Heart right ventricle (tissue), 16 donors: ENCODE measurements around the gene FGGY. TPM values are rescaled to one million over a fixed set of nuclear protein-coding genes. Genes with fewer than 3 reads are reported as not detected.
A peak's percentile ranks its signal among the peaks of the same experiment; 100 is the strongest.
"Not testable (repeated sequence)": the region's sequence is repeated elsewhere in the genome, so short reads cannot be mapped to it uniquely, and the experiment has no call there.

Source experiments
- ATAC-seq, 8 donors: fragments of 200-7000 bp; cut with Tn5 transposase; one replicate each; pipeline ENCODE4 v1.9.1; 2020; ENCODE audit warnings: mild to moderate bottlenecking in 8 of 8, moderate library complexity in 8 of 8, moderate number of reproducible peaks in 1 of 8
- DNase-seq, 2 donors: peaks; one replicate each; pipeline ENCODE4 v3.0.0-alpha.2; 2020
- H3K27ac ChIP-seq, 10 donors: fragments of 200-600 bp; sonication (generic) in 2 of 10; one replicate each; pipeline versions ENCODE4 v1.5.0 to v1.8.0; 2020 to 2022; ENCODE audit warnings: mild to moderate bottlenecking in 3 of 10
- H3K27me3 ChIP-seq, 7 donors: fragments of 200-600 bp; one replicate each; pipeline ENCODE4 v1.8.0; 2021 to 2022; ENCODE audit warnings: mild to moderate bottlenecking in 2 of 7
- H3K36me3 ChIP-seq, 9 donors: fragments of 200-600 bp; sonication (generic) in 1 of 9; one replicate each; pipeline versions ENCODE4 v1.5.0 to v1.8.0; 2020 to 2022; ENCODE audit warnings: mild to moderate bottlenecking in 2 of 9
- H3K4me1 ChIP-seq, 9 donors: fragments of 200-600 bp; sonication (generic) in 1 of 9; one replicate each; pipeline versions ENCODE4 v1.5.0 to v1.8.0; 2020 to 2022; ENCODE audit warnings: mild to moderate bottlenecking in 4 of 9
- H3K4me3 ChIP-seq, 10 donors: fragments of 200-600 bp; sonication (generic) in 2 of 10; one replicate each; pipeline versions ENCODE4 v1.5.0 to v1.8.0; 2020 to 2022; ENCODE audit warnings: mild to moderate bottlenecking in 7 of 10, moderate library complexity in 2 of 10
- H3K9me3 ChIP-seq, 11 donors: fragments of 200-600 bp in 10 of 11; sonication (generic) in 2 of 11; one replicate each; pipeline versions ENCODE4 v1.5.0 to v1.8.0; 2013 to 2022; ENCODE audit warnings: mild to moderate bottlenecking in 2 of 11, control low read depth in 1 of 11, moderate library complexity in 1 of 11
- WGBS, 2 donors: extraction: QIAGEN DNeasy Blood & Tissue Kit; methylation state at CpG; one replicate each; pipeline ENCODE4 v1.1.7; 2013; ENCODE audit warnings: inconsistent platforms in 1 of 2; 5-methylcytosine and 5-hydroxymethylcytosine counted together
- intact Hi-C, 10 donors: fragments of 100-400 bp; cut with DNase I; formaldehyde crosslinking; loops; one replicate each; pipeline versions ENCODE4 v1.11.1 to v1.14.2; 2022
- polyA plus RNA-seq, 2 donors: library from polyadenylated mRNA; stranded (reverse); fragments of 200-250 nt; gene quantifications; one replicate each; pipeline ENCODE4 v1.2.3, GENCODE V29; 2013
- total RNA-seq, 10 donors: library from RNA; stranded (reverse); fragmentation: NEBNext Ultra II Directional in 3 of 10; extraction: Animal tissue kit (Norgen Biotek cat#: 25700) in 3 of 10; gene quantifications; one replicate each; pipeline versions ENCODE4 v1.2.1 to v1.2.4, GENCODE V29; 2021 to 2023
- TF ChIP-seq, protein P1 (sequence below), 9 donors: fragments of 200-600 bp; sonication (generic) in 2 of 9; IDR thresholded peaks; one replicate each; pipeline versions ENCODE4 v1.5.0 to v1.8.0; 2021 to 2022; ENCODE audit warnings: antibody characterized with exemption in 9 of 9, mild to moderate bottlenecking in 5 of 9, moderate library complexity in 1 of 9
- donor health status: Arrhythmogenic right ventricular cardiomyopathy.
- donor health status: ischemic (EF 13 %, LVEDD 7.1; RV severe dilation, severe dysfunction).
- donor health status: healthy with polysubstance abuse.
- donor health status: DM: no; HTN: yes; CAD: no.
- donor health status: DM: no; HTN: no; CAD: no.
- donor health status: ischemic (EF 25% LVEDD 6.9; RV normal size, moderate dysfunction).
- donor health status: ischemic (EF 25% LVEDD 5.7; RV mildly dilated, moderate dysfunction).
- donor health status: healthy.
- donor health status: DM: yes; HTN: yes; CAD: no.
- donor health status: Ischemic cardiomyopathy.
- donor health status: ischemic (EF 35%, LVEDD 5.7; RV mildly dilated, moderate dysfunction).
- donor health status: nonischemic (EF 11% LVEDD 7.7; RV severe dilation, severe dysfunction).
- donor health status: DM: yes; HTN: yes; CAD: no.
- donor health status: PGD.
- donor health status: ischemic (EF 29% LVEDD 5.4; RV normal size, mild dysfunction).
- donor health status: nonischemic (EF 23%, LVEDD 6.1; RV moderate dilation, normal function).

FGGY gene
- total and polyA plus RNA-seq, 12 donors, result 3.1 to 51.8 (median 34.7) TPM

DNA sequence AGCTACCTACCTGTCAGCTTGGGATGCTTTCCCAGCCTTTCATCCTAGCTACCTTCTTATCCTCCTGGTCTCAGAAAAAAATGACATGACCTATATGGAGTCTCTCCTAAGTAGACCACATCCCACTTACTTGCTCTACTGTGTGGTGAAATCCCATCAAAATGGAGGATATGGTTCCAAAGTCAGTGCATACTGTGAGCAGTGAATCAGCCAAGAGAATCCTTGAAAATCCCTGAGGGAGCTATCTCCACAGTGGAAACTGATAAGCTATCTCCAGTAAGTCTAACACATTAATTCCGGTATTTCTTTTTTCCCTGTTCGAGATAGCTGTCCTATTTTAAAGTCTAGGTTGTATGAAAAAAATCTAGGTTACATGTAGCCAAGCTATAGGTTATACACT lies 189.7 kb downstream of the FGGY start:
- ATAC-seq (no peak), DNase-seq (no peak)
- H3K27ac ChIP-seq, result peak overlapping the region in 1 of 10 donors; percentile 19
- intact Hi-C loops, result no loop called here
- H3K4me3 ChIP-seq, result no peak overlapping the region
- H3K4me1 ChIP-seq, result peaks cover 0 to 39% (median 6%) of the 10 kb centered on the region in 9 donors
- TF ChIP-seq, protein P1, sequence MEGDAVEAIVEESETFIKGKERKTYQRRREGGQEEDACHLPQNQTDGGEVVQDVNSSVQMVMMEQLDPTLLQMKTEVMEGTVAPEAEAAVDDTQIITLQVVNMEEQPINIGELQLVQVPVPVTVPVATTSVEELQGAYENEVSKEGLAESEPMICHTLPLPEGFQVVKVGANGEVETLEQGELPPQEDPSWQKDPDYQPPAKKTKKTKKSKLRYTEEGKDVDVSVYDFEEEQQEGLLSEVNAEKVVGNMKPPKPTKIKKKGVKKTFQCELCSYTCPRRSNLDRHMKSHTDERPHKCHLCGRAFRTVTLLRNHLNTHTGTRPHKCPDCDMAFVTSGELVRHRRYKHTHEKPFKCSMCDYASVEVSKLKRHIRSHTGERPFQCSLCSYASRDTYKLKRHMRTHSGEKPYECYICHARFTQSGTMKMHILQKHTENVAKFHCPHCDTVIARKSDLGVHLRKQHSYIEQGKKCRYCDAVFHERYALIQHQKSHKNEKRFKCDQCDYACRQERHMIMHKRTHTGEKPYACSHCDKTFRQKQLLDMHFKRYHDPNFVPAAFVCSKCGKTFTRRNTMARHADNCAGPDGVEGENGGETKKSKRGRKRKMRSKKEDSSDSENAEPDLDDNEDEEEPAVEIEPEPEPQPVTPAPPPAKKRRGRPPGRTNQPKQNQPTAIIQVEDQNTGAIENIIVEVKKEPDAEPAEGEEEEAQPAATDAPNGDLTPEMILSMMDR (IDR thresholded peaks at IDR 0.05), result no peak
- peaks cover 0 to 5% (median 0%) of the 10 kb centered on the region in 11 donors for H3K9me3 ChIP-seq
- 50 to 51% methylated on average over 2 of the region's 2 CpGs for WGBS, 2 donors
- no peaks in the 10 kb centered on the region for H3K27me3 ChIP-seq
- H3K36me3 ChIP-seq, result no peaks in the 10 kb centered on the region

GRCh38 chr1:59487335-59488031 lies 190.6 kb downstream of the FGGY start:
- WGBS, 2 donors, result 86 to 97% methylated on average over 2 of the region's 2 CpGs
- H3K27me3 ChIP-seq, result no peaks in the 10 kb centered on the region
- no peaks in the 10 kb centered on the region for H3K36me3 ChIP-seq
- no peak for DNase-seq
- H3K9me3 ChIP-seq, result peaks cover 0 to 13% (median 0%) of the 10 kb centered on the region in 11 donors
- intact Hi-C loops, result no loop called here
- TF ChIP-seq, protein P1 (IDR thresholded peaks at IDR 0.05), result no peak
- peaks cover 0 to 33% (median 5%) of the 10 kb centered on the region in 9 donors for H3K4me1 ChIP-seq
- no peak overlapping the region for H3K4me3 ChIP-seq
- H3K27ac ChIP-seq, result no peak overlapping the region
- ATAC-seq, result no peak

GRCh38 chr1:59492500-59492899 lies 195.6 kb downstream of the FGGY start:
- H3K4me3 ChIP-seq, result no peak overlapping the region
- H3K4me1 ChIP-seq, result peaks cover 0 to 12% (median 0%) of the 10 kb centered on the region in 9 donors
- no peaks in the 10 kb centered on the region for H3K27me3 ChIP-seq
- peaks cover 0 to 24% (median 6%) of the 10 kb centered on the region in 11 donors for H3K9me3 ChIP-seq
- ATAC-seq, result no peak
- H3K36me3 ChIP-seq, result no peaks in the 10 kb centered on the region
- DNase-seq, result no peak
- WGBS, 2 donors, result 70 to 86% methylated on average over 1 of the region's 1 CpG
- intact Hi-C loops, result no loop called here
- no peak overlapping the region for H3K27ac ChIP-seq
- TF ChIP-seq, protein P1 (IDR thresholded peaks at IDR 0.05), result no peak

DNA sequence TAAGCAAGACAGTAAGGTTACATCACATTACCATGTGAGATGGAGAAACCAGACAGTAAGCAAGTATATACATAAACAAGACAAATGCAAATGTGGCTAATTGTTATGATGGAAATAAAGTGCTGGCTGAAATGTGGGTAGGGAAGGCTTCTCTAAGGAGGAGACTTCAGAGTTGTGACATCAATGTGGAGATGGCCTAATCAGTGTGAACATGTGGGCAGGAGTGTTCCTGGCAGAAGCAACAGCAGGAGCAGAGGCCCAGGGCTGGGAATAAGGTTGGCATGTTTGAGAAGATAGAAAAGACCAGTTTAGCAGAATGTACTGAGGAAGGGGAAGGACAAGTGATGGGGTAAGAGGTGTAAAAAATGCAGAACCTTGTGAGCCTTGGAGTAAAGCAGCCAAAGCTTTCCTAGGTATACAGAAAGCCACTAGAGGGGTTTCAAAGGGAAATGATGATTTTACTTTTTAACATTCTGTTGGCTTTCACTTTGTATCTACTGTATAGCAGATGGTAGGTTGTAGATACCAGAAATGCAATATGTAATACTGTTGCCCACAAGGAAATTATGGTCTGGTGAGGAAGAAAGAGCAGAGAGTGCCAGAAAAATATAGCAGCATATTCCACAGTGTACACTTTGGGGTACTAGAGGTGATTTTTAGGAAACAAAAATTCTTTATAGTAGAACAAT lies 197.4 kb downstream of the FGGY start:
- peak overlapping the region in 1 of 10 donors; percentile 11 for H3K27ac ChIP-seq
- no peak overlapping the region for H3K4me3 ChIP-seq
- no peaks in the 10 kb centered on the region for H3K36me3 ChIP-seq
- DNase-seq (no peak), ATAC-seq (peak in 4 of 8 donors; percentile 9 to 85 (median 66))
- intact Hi-C loops, result no loop called here
- TF ChIP-seq, protein P1 (IDR thresholded peaks at IDR 0.05), result no peak
- peaks cover 0 to 24% (median 6%) of the 10 kb centered on the region in 11 donors for H3K9me3 ChIP-seq
- peaks cover 0 to 21% (median 7%) of the 10 kb centered on the region in 9 donors for H3K4me1 ChIP-seq
- no peaks in the 10 kb centered on the region for H3K27me3 ChIP-seq

DNA sequence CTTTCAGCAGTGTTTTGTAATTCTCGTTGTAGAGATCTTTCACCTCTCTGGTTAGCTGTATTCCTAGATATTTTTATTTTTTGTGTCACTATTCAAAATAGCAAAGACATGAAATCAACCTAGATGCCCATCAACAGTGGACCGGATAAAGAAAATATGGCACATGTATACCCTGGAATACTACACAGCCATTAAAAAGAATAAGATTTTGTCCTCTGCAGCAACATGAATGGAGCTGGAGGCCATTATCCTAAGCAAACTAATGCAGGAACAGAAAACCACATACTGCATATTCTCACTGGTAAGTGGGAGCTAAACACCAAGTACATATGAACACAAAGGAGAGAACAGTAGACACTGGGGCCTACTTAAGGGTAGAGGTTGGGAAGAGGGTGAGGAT lies 199.3 kb downstream of the FGGY start:
- DNase-seq, H3K27me3 ChIP-seq, H3K4me3 ChIP-seq, H3K27ac ChIP-seq, H3K36me3 ChIP-seq, ATAC-seq, intact Hi-C loops: not testable (repeated sequence)
- 97 to 99% methylated on average over 2 of the region's 2 CpGs for WGBS, 2 donors
- H3K9me3 ChIP-seq, result peaks cover 0 to 24% (median 6%) of the 10 kb centered on the region in 11 donors
- peaks cover 0 to 38% (median 16%) of the 10 kb centered on the region in 9 donors for H3K4me1 ChIP-seq
